Left forelimb (tissue), 1 donor: ENCODE results near the gene CERK.
A peak's percentile ranks its signal among the peaks of the same experiment; 100 is the strongest.

Source experiments
- DNase-seq: peaks from one replicate; pipeline ENCODE4 v3.0.0-alpha.2; 2018; ENCODE audit warnings: low spot score

Gene CERK

GRCh38 chr22:46764779-46765485 is 26.9 kb upstream of the CERK start:
- DNase-seq, result no peak

GRCh38 chr22:46764140-46764680 is 26.2 kb upstream of the CERK start:
- DNase-seq, result no peak

GRCh38 chr22:46763051-46763705 is 25.1 kb upstream of the CERK start:
- no peak for DNase-seq

GRCh38 chr22:46762238-46763050 is 24.4 kb upstream of the CERK start, which contains the start of gene TBC1D22A:
TSS of gene TBC1D22A (plus strand) at chr22:46762650. CDS start at chr22:46762787, 137 bp downstream.
- DNase-seq, result peak; percentile 95

- DNase-seq, result no peak
These were observed 23.6 kb upstream of the CERK start for GRCh38 chr22:46761539-46762237.

- no peak for DNase-seq
These were observed 23.0 kb upstream of the CERK start for GRCh38 chr22:46761017-46761416.

GRCh38 chr22:46758867-46759290 is 20.8 kb upstream of the CERK start:
- no peak for DNase-seq

- no peak for DNase-seq
These were observed 20.1 kb upstream of the CERK start for GRCh38 chr22:46758121-46758520.

GRCh38 chr22:46757104-46757503 is 19.1 kb upstream of the CERK start:
- DNase-seq, result no peak

- no peak for DNase-seq
These were observed 18.0 kb upstream of the CERK start for GRCh38 chr22:46756097-46756496.

- peak; percentile 50 for DNase-seq
These were observed 17.5 kb upstream of the CERK start for GRCh38 chr22:46755525-46755924.

GRCh38 chr22:46754826-46755225 is 16.8 kb upstream of the CERK start:
- no peak for DNase-seq

GRCh38 chr22:46754110-46754799 is 16.2 kb upstream of the CERK start:
- peak; percentile 82 for DNase-seq

GRCh38 chr22:46753761-46754109 is 15.7 kb upstream of the CERK start:
- DNase-seq, result peak; percentile 46

- peak; percentile 57 for DNase-seq
These were observed 15.3 kb upstream of the CERK start for GRCh38 chr22:46753360-46753759.

- no peak for DNase-seq
These were observed 14.9 kb upstream of the CERK start for GRCh38 chr22:46752988-46753310.

- peak; percentile 53 for DNase-seq
These were observed 14.4 kb upstream of the CERK start for GRCh38 chr22:46752286-46752987.

GRCh38 chr22:46750863-46751443 is 12.9 kb upstream of the CERK start:
- peak; percentile 57 for DNase-seq

- no peak for DNase-seq
These were observed 12.4 kb upstream of the CERK start for GRCh38 chr22:46750530-46750800.

GRCh38 chr22:46749682-46750529 is 11.9 kb upstream of the CERK start:
- DNase-seq, result peak; percentile 41
